H9 (cell line): Measurements from ENCODE around the gene SAMM50. TPM values are rescaled to one million over a fixed set of nuclear protein-coding genes. Genes with fewer than 3 reads are reported as not detected.

Experiments used
- DNase-seq: peaks from one replicate; pipeline ENCODE4 v3.0.0-alpha.2; 2017
- H2AFZ ChIP-seq: one replicate; pipeline ENCODE4 v1.6.1; 2013; ENCODE audit warnings: mild to moderate bottlenecking, low read length, control low read depth, moderate library complexity
- H2AK5ac ChIP-seq: 2 replicates; pipeline ENCODE4 v1.6.1; 2013; ENCODE audit warnings: low read length, control low read depth, mixed read lengths; ENCODE audit not compliant: insufficient read length
- H2BK120ac ChIP-seq: one replicate; pipeline ENCODE4 v1.6.1; 2013; ENCODE audit warnings: low read depth, mild to moderate bottlenecking, low read length, control low read depth, inconsistent platforms; ENCODE audit not compliant: poor library complexity, severe bottlenecking
- H2BK12ac ChIP-seq: 2 replicates; pipeline ENCODE4 v1.6.1; 2013; ENCODE audit warnings: low read length, control low read depth, mixed read lengths, low read depth; ENCODE audit not compliant: insufficient read length
- H2BK15ac ChIP-seq: 2 replicates; pipeline ENCODE4 v1.6.1; 2013; ENCODE audit warnings: low read depth, low read length, control low read depth
- H2BK20ac ChIP-seq: one replicate; pipeline ENCODE4 v1.6.1; 2013; ENCODE audit warnings: low read depth, mild to moderate bottlenecking, low read length, control low read depth, inconsistent platforms; ENCODE audit not compliant: poor library complexity, severe bottlenecking
- H2BK5ac ChIP-seq: 2 replicates; pipeline ENCODE4 v1.6.1; 2013; ENCODE audit warnings: low read length, control low read depth, mixed read lengths; ENCODE audit not compliant: insufficient read length
- H3K14ac ChIP-seq: 2 replicates; pipeline ENCODE4 v1.6.1; 2013; ENCODE audit warnings: low read length, control low read depth; ENCODE audit not compliant: insufficient read depth
- H3K18ac ChIP-seq: 2 replicates; pipeline ENCODE4 v1.6.1; 2013; ENCODE audit warnings: low read depth, mild to moderate bottlenecking, mixed read lengths, low read length, control low read depth; ENCODE audit not compliant: insufficient read length
- H3K23ac ChIP-seq: 2 replicates; pipeline ENCODE4 v1.6.1; 2013; ENCODE audit warnings: low read length, control low read depth, mixed read lengths, low read depth; ENCODE audit not compliant: insufficient read length
- H3K23me2 ChIP-seq: 2 replicates; pipeline ENCODE4 v1.6.1; 2013; ENCODE audit warnings: low read depth, mild to moderate bottlenecking, mixed read lengths, low read length, control low read depth; ENCODE audit not compliant: insufficient read length, poor library complexity, severe bottlenecking
- H3K27ac ChIP-seq: 2 replicates; pipeline ENCODE4 v1.5.1; 2013; ENCODE audit warnings: low read length, control low read depth, mixed read lengths, low read depth; ENCODE audit not compliant: insufficient read length
- H3K27me3 ChIP-seq: 2 replicates; pipeline ENCODE4 v1.6.1; 2013; ENCODE audit warnings: low read length, control low read depth, inconsistent platforms; ENCODE audit not compliant: insufficient read depth
- H3K4ac ChIP-seq: 2 replicates; pipeline ENCODE4 v1.6.1; 2013; ENCODE audit warnings: low read depth, mild to moderate bottlenecking, control low read depth, inconsistent platforms, low read length, moderate library complexity
- H3K4me1 ChIP-seq: 2 replicates; pipeline ENCODE4 v1.6.1; 2013; ENCODE audit warnings: low read length, control low read depth, inconsistent platforms; ENCODE audit not compliant: insufficient read depth
- H3K4me2 ChIP-seq: 2 replicates; pipeline ENCODE4 v1.6.1; 2013; ENCODE audit warnings: low read length, control low read depth, mixed read lengths; ENCODE audit not compliant: insufficient read length, insufficient read depth
- H3K56ac ChIP-seq: 2 replicates; pipeline ENCODE4 v1.6.1; 2013; ENCODE audit warnings: low read depth, mild to moderate bottlenecking, mixed read lengths, low read length, control low read depth; ENCODE audit not compliant: insufficient read length
- H3K79me1 ChIP-seq: 2 replicates; pipeline ENCODE4 v1.6.1; 2013; ENCODE audit warnings: low read depth, mild to moderate bottlenecking, moderate library complexity, low read length, control low read depth, inconsistent platforms; ENCODE audit not compliant: insufficient read depth, poor library complexity, severe bottlenecking
- H3K79me2 ChIP-seq: 2 replicates; pipeline ENCODE4 v1.6.1; 2013; ENCODE audit warnings: low read length, control low read depth, inconsistent platforms; ENCODE audit not compliant: insufficient read depth
- H3K9ac ChIP-seq: 2 replicates; pipeline ENCODE4 v1.6.1; 2013; ENCODE audit warnings: low read length, control low read depth, mixed read lengths; ENCODE audit not compliant: insufficient read length; ENCODE audit errors: extremely low read depth
- H3K9me3 ChIP-seq: one replicate; pipeline ENCODE4 v1.6.1; 2013; ENCODE audit warnings: low read depth, low read length, inconsistent platforms; ENCODE audit not compliant: control insufficient read depth
- H3T11ph ChIP-seq: one replicate; pipeline ENCODE4 v1.6.1; 2013; ENCODE audit warnings: mild to moderate bottlenecking, low read length, control low read depth, inconsistent platforms
- H4K20me1 ChIP-seq: one replicate; pipeline ENCODE4 v1.6.1; 2013; ENCODE audit not compliant: control insufficient read depth, insufficient read length, insufficient read depth
- H4K5ac ChIP-seq: 2 replicates; pipeline ENCODE4 v1.6.1; 2013; ENCODE audit warnings: low read depth, mild to moderate bottlenecking, mixed read lengths, low read length, control low read depth; ENCODE audit not compliant: insufficient read length
- H4K8ac ChIP-seq: replicated peaks from 2 replicates; pipeline ENCODE4 v1.6.1; 2013; ENCODE audit warnings: low read length, control low read depth, mixed read lengths, low read depth; ENCODE audit not compliant: insufficient read length
- H4K91ac ChIP-seq: 2 replicates; pipeline ENCODE4 v1.6.1; 2013; ENCODE audit warnings: low read depth, mild to moderate bottlenecking, moderate library complexity, mixed read lengths, low read length, control low read depth; ENCODE audit not compliant: insufficient read length
- H3K27ac Mint-ChIP-seq, 3 experiments: 2 replicates in 2 of 3; 3 replicates in 1 of 3; pipeline ENCODE4 v1.8.0; 2020 to 2021; ENCODE audit warnings: mixed read lengths in 3 of 3, mild to moderate bottlenecking in 1 of 3, moderate library complexity in 1 of 3
- H3K27me3 Mint-ChIP-seq: 2 replicates; pipeline ENCODE4 v1.8.0; 2021; ENCODE audit warnings: low read depth, mild to moderate bottlenecking, moderate library complexity, mixed read lengths
- H3K36me3 Mint-ChIP-seq, 3 experiments: 2 replicates in 2 of 3; 3 replicates in 1 of 3; pipeline ENCODE4 v1.8.0; 2020 to 2021; ENCODE audit warnings: low read depth in 3 of 3, mixed read lengths in 3 of 3; ENCODE audit not compliant: insufficient read depth in 1 of 3
- H3K4me1 Mint-ChIP-seq, 2 experiments: 2 replicates each; pipeline ENCODE4 v1.8.0; 2020; ENCODE audit warnings: mixed read lengths in 2 of 2
- H3K4me3 Mint-ChIP-seq, 2 experiments: 2 replicates in 1 of 2; 3 replicates in 1 of 2; pipeline ENCODE4 v1.8.0; 2020 to 2021; ENCODE audit warnings: mild to moderate bottlenecking in 2 of 2, mixed read lengths in 2 of 2, moderate library complexity in 1 of 2
- H3K9me3 Mint-ChIP-seq, 2 experiments: 2 replicates in 1 of 2; 3 replicates in 1 of 2; pipeline ENCODE4 v1.8.0; 2020; ENCODE audit warnings: mild to moderate bottlenecking in 2 of 2, mixed read lengths in 2 of 2, moderate library complexity in 1 of 2
- CTCF ChIP-seq: fragments of 200-600 bp; sonication (generic); conservative IDR thresholded peaks from 3 replicates; pipeline ENCODE4 v1.8.0; 2021; ENCODE audit warnings: antibody characterized with exemption, mild to moderate bottlenecking
- WGBS: extraction: QIAGEN DNeasy Blood & Tissue Kit; methylation state at CpG from one replicate; pipeline ENCODE4 v1.1.7; 2013; ENCODE audit warnings: missing lambda C conversion rate, low lambda C conversion rate, mixed read lengths; ENCODE audit not compliant: insufficient read length; ENCODE audit errors: extremely low coverage; 5-methylcytosine and 5-hydroxymethylcytosine counted together
- total RNA-seq: library from RNA; stranded (reverse); gene quantifications from 2 replicates; pipeline ENCODE4 v1.2.1, GENCODE V29; 2021

The SAMM50 gene
- total RNA-seq, 1 experiment from 2014 or later, result 57.2 TPM

DNA sequence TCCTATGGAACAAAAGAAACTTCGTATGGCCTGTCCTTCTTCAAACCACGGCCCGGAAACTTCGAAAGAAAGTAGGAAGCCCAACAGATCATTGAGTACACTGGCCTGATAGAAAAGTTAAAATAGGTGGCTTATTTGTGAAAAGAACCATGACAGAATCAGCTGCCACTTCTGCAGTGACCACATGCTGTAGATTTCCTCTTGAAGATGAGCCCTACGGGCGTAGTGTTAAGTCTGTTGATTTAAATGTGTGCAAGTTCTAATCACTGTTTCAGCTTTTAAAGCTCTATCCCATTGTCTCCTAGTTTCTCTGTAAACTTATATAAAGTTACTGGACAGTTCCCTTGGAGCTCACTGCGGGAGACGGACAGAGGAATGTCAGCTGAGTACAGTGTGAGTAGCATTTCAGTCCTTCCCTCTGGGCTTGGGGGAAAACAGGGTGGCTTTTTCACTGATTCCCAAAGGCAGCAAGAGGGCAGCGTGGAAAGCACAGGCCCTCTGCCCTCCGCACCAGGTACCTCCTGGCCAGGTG lies 17.8 kb downstream of the SAMM50 start:
- Histone ChIP-seq H3K23ac (no peak overlapping the region), H3K18ac (no peak overlapping the region), H3T11ph (no peak overlapping the region), H3K56ac (no peak overlapping the region), H3K79me2 (no peaks in the 10 kb centered on the region), H4K91ac (no peak overlapping the region), H2BK5ac (no peak overlapping the region), H2BK120ac (no peak overlapping the region), H4K20me1 (no peaks in the 10 kb centered on the region), H4K8ac (no peak overlapping the region), H3K79me1 (no peaks in the 10 kb centered on the region), H2AK5ac (no peak overlapping the region), H3K14ac (no peak overlapping the region), H2BK15ac (no peak overlapping the region), H3K27ac (no peak overlapping the region), H3K9ac (no peak overlapping the region), H3K4me1 (no peaks in the 10 kb centered on the region), H2BK20ac (no peak overlapping the region), H2BK12ac (no peak overlapping the region), H3K4me2 (no peak overlapping the region), H3K9me3 (no peaks in the 10 kb centered on the region), H3K4ac (no peak overlapping the region), H2AFZ (no peak overlapping the region), H3K23me2 (no peaks in the 10 kb centered on the region), H3K27me3 (no peaks in the 10 kb centered on the region), H4K5ac (no peak overlapping the region)
- Mint-ChIP-seq H3K4me1 (no peaks in the 10 kb centered on the region), H3K27me3 (no peaks in the 10 kb centered on the region), H3K36me3 (peaks cover 37 to 82% (median 68%) of the 10 kb centered on the region in 3 experiments; a peak in 6 of 7 replicates), H3K27ac (no peak overlapping the region; a peak in 1 of 7 replicates), H3K9me3 (no peaks in the 10 kb centered on the region), H3K4me3 (no peak overlapping the region)
- DNase-seq, result no peak
- TF ChIP-seq CTCF, result no peak
- no CpG with 5 or more reads among the region's 10 CpGs for WGBS
